Fibroblast of lung (primary cell): Measurements from ENCODE around the gene GRK5. TPM values are rescaled to one million over a fixed set of nuclear protein-coding genes. Genes with fewer than 3 reads are reported as not detected.

Experiments
- DNase-seq, 2 donors: peaks; one replicate each; pipeline versions ENCODE4 v3.0.0 to v3.0.0-alpha.2; 2010; ENCODE audit warnings: low read depth in 2 of 2
- H2AFZ ChIP-seq: 2 replicates; pipeline ENCODE4 v1.5.1; 2012; ENCODE audit warnings: low read length, control low read depth, inconsistent platforms
- H3K27ac ChIP-seq: 2 replicates; pipeline ENCODE4 v1.5.1; 2011; ENCODE audit warnings: low read length, control low read depth; ENCODE audit not compliant: insufficient read depth
- H3K27me3 ChIP-seq: 2 replicates; pipeline ENCODE4 v1.5.1; 2011; ENCODE audit warnings: mild to moderate bottlenecking, low read length; ENCODE audit not compliant: control insufficient read depth, insufficient read depth
- H3K36me3 ChIP-seq: 2 replicates; pipeline ENCODE4 v1.5.1; 2011; ENCODE audit warnings: low read length; ENCODE audit not compliant: control insufficient read depth, insufficient read depth
- H3K4me1 ChIP-seq: 2 replicates; pipeline ENCODE4 v1.5.1; 2011; ENCODE audit warnings: low read length; ENCODE audit not compliant: control insufficient read depth, insufficient read depth; ENCODE audit errors: extremely low read depth
- H3K4me2 ChIP-seq: 2 replicates; pipeline ENCODE4 v1.5.1; 2011; ENCODE audit warnings: low read length, control low read depth; ENCODE audit not compliant: insufficient read depth; ENCODE audit errors: extremely low read depth
- H3K4me3 ChIP-seq, 4 experiments: fragments of 200-600 bp in 1 of 4; sonication (generic) in 1 of 4; replicated peaks in 1 of 4; 2 replicates each; pipeline ENCODE4 v1.5.1; 2011 to 2016; ENCODE audit warnings: low read length in 4 of 4, low read depth in 3 of 4, mild to moderate bottlenecking in 3 of 4, control low read depth in 2 of 4, inconsistent platforms in 1 of 4, mixed read lengths in 1 of 4; ENCODE audit not compliant: insufficient read depth in 1 of 4; ENCODE audit errors: control extremely low read depth in 1 of 4
- H3K79me2 ChIP-seq: 2 replicates; pipeline ENCODE4 v1.5.1; 2012; ENCODE audit warnings: mild to moderate bottlenecking, low read length, inconsistent platforms; ENCODE audit not compliant: control insufficient read depth, insufficient read depth
- H3K9ac ChIP-seq: 2 replicates; pipeline ENCODE4 v1.5.1; 2011; ENCODE audit warnings: mild to moderate bottlenecking, low read length, control low read depth; ENCODE audit not compliant: insufficient read depth
- H3K9me3 ChIP-seq: 2 replicates; pipeline ENCODE4 v1.5.1; 2012; ENCODE audit warnings: low read depth, low read length; ENCODE audit not compliant: control insufficient read depth, insufficient read depth
- H4K20me1 ChIP-seq: 2 replicates; pipeline ENCODE4 v1.5.1; 2011; ENCODE audit warnings: low read length; ENCODE audit not compliant: control insufficient read depth, insufficient read depth; ENCODE audit errors: extremely low read depth
- CTCF ChIP-seq, 2 donors: IDR thresholded peaks in 1 of 2; conservative IDR thresholded peaks in 1 of 2; 1 replicate in 1 of 2; 2 replicates in 1 of 2; pipeline ENCODE4 v1.5.1; 2011 to 2012; ENCODE audit warnings: low read length in 2 of 2, control low read depth in 1 of 2, inconsistent platforms in 1 of 2, low read depth in 1 of 2, mild to moderate bottlenecking in 1 of 2
- EZH2 ChIP-seq: IDR thresholded peaks from 2 replicates; pipeline ENCODE4 v1.5.1; 2012; ENCODE audit warnings: low read length, control low read depth, mild to moderate bottlenecking; ENCODE audit errors: missing control alignments
- polyA plus RNA-seq, 2 donors: library from polyadenylated mRNA; depleted of rRNA in 1 of 2; stranded (reverse) in 1 of 2; unstranded in 1 of 2; fragments of >200 nt; gene quantifications; 2 replicates each; pipeline ENCODE4 v1.2.1, GENCODE V29; 2011 to 2012; ENCODE audit warnings: missing spikeins in 1 of 2
- total RNA-seq: library from RNA; depleted of rRNA; stranded (reverse); fragments of >200 nt; gene quantifications from 2 replicates; pipeline ENCODE4 v1.2.1, GENCODE V29; 2014

The GRK5 gene
- total and polyA plus RNA-seq, 2 donors (not counting 1 experiment from before 2014, with no cell fraction given): 24.1 to 90.3 TPM

- no peaks in the 10 kb centered on the region for H4K20me1 ChIP-seq
- H3K4me1 ChIP-seq: peaks cover 12% of the 10 kb centered on the region
- H3K79me2 ChIP-seq: peaks cover 1% of the 10 kb centered on the region
- no peak overlapping the region for H2AFZ ChIP-seq
- H3K9ac ChIP-seq: no peak overlapping the region
- peak overlapping the region; percentile 16 for H3K27ac ChIP-seq
- no peak for DNase-seq
- peaks cover 15% of the 10 kb centered on the region for H3K36me3 ChIP-seq
- no peak overlapping the region for H3K4me2 ChIP-seq
- no peaks in the 10 kb centered on the region for H3K27me3 ChIP-seq
- TF ChIP-seq EZH2 (no peak), CTCF (conservative IDR thresholded peaks at IDR 0.05 in 1 of 2, IDR thresholded peaks at IDR 0.05 in 1 of 2; ENCODE audit: low read depth in 1 of 2, low read length in 2 of 2) (no peak)
- no peaks in the 10 kb centered on the region for H3K9me3 ChIP-seq
- no peak overlapping the region for H3K4me3 ChIP-seq
Observed at GRCh38 chr10:119393845-119394244, 186.5 kb downstream of the GRK5 start.

- Histone ChIP-seq H3K27ac (peak overlapping the region; percentile 59), H3K9ac (no peak overlapping the region), H4K20me1 (no peaks in the 10 kb centered on the region), H3K4me2 (no peak overlapping the region), H3K79me2 (peaks cover 1% of the 10 kb centered on the region), H3K36me3 (peaks cover 15% of the 10 kb centered on the region), H2AFZ (no peak overlapping the region), H3K4me1 (peaks cover 12% of the 10 kb centered on the region), H3K9me3 (no peaks in the 10 kb centered on the region), H3K4me3 (no peak overlapping the region), H3K27me3 (no peaks in the 10 kb centered on the region)
- TF ChIP-seq EZH2: no peak
- TF ChIP-seq CTCF (conservative IDR thresholded peaks at IDR 0.05 in 1 of 2, IDR thresholded peaks at IDR 0.05 in 1 of 2; ENCODE audit: low read depth in 1 of 2, low read length in 2 of 2): no peak
- no peak for DNase-seq
Observed at GRCh38 chr10:119394657-119395279, 187.4 kb downstream of the GRK5 start.

- DNase-seq: peak; percentile 51 to 74
- H3K27ac ChIP-seq: peak overlapping the region; percentile 59
Observed at GRCh38 chr10:119395280-119396007, 188.1 kb downstream of the GRK5 start.

More at GRCh38 chr10:119395280-119396007, 188.1 kb downstream of the GRK5 start:
- H3K27me3 ChIP-seq: no peaks in the 10 kb centered on the region
- no peak overlapping the region for H3K4me3 ChIP-seq
- H3K36me3 ChIP-seq: peaks cover 15% of the 10 kb centered on the region
- no peak overlapping the region for H2AFZ ChIP-seq
- H3K4me1 ChIP-seq: peaks cover 12% of the 10 kb centered on the region
- no peak overlapping the region for H3K9ac ChIP-seq
- no peak overlapping the region for H3K4me2 ChIP-seq
- no peaks in the 10 kb centered on the region for H4K20me1 ChIP-seq
- TF ChIP-seq CTCF (conservative IDR thresholded peaks at IDR 0.05 in 1 of 2, IDR thresholded peaks at IDR 0.05 in 1 of 2; ENCODE audit: low read depth in 1 of 2, low read length in 2 of 2): no peak
- TF ChIP-seq EZH2: no peak
- H3K9me3 ChIP-seq: no peaks in the 10 kb centered on the region
- H3K79me2 ChIP-seq: peaks cover 1% of the 10 kb centered on the region
